Heart right ventricle (tissue), 16 donors: Measurements from ENCODE around the gene SPTAN1. TPM values are rescaled to one million over a fixed set of nuclear protein-coding genes. Genes with fewer than 3 reads are reported as not detected.

ENCODE experiments used
- ATAC-seq, 8 donors: fragments of 200-7000 bp; cut with Tn5 transposase; one replicate each; pipeline ENCODE4 v1.9.1; 2020; ENCODE audit warnings: mild to moderate bottlenecking in 8 of 8, moderate library complexity in 8 of 8, moderate number of reproducible peaks in 1 of 8
- DNase-seq, 2 donors: peaks; one replicate each; pipeline ENCODE4 v3.0.0-alpha.2; 2020
- H3K27ac ChIP-seq, 10 donors: fragments of 200-600 bp; sonication (generic) in 2 of 10; one replicate each; pipeline versions ENCODE4 v1.5.0 to v1.8.0; 2020 to 2022; ENCODE audit warnings: mild to moderate bottlenecking in 3 of 10
- H3K27me3 ChIP-seq, 7 donors: fragments of 200-600 bp; one replicate each; pipeline ENCODE4 v1.8.0; 2021 to 2022; ENCODE audit warnings: mild to moderate bottlenecking in 2 of 7
- H3K36me3 ChIP-seq, 9 donors: fragments of 200-600 bp; sonication (generic) in 1 of 9; one replicate each; pipeline versions ENCODE4 v1.5.0 to v1.8.0; 2020 to 2022; ENCODE audit warnings: mild to moderate bottlenecking in 2 of 9
- H3K4me1 ChIP-seq, 9 donors: fragments of 200-600 bp; sonication (generic) in 1 of 9; one replicate each; pipeline versions ENCODE4 v1.5.0 to v1.8.0; 2020 to 2022; ENCODE audit warnings: mild to moderate bottlenecking in 4 of 9
- H3K4me3 ChIP-seq, 10 donors: fragments of 200-600 bp; sonication (generic) in 2 of 10; one replicate each; pipeline versions ENCODE4 v1.5.0 to v1.8.0; 2020 to 2022; ENCODE audit warnings: mild to moderate bottlenecking in 7 of 10, moderate library complexity in 2 of 10
- H3K9me3 ChIP-seq, 11 donors: fragments of 200-600 bp in 10 of 11; sonication (generic) in 2 of 11; one replicate each; pipeline versions ENCODE4 v1.5.0 to v1.8.0; 2013 to 2022; ENCODE audit warnings: mild to moderate bottlenecking in 2 of 11, control low read depth in 1 of 11, moderate library complexity in 1 of 11
- CTCF ChIP-seq, 9 donors: fragments of 200-600 bp; sonication (generic) in 2 of 9; IDR thresholded peaks; one replicate each; pipeline versions ENCODE4 v1.5.0 to v1.8.0; 2021 to 2022; ENCODE audit warnings: antibody characterized with exemption in 9 of 9, mild to moderate bottlenecking in 5 of 9, moderate library complexity in 1 of 9
- WGBS, 2 donors: extraction: QIAGEN DNeasy Blood & Tissue Kit; methylation state at CpG; one replicate each; pipeline ENCODE4 v1.1.7; 2013; ENCODE audit warnings: inconsistent platforms in 1 of 2; 5-methylcytosine and 5-hydroxymethylcytosine counted together
- intact Hi-C, 10 donors: fragments of 100-400 bp; cut with DNase I; formaldehyde crosslinking; loops; one replicate each; pipeline versions ENCODE4 v1.11.1 to v1.14.2; 2022
- polyA plus RNA-seq, 2 donors: library from polyadenylated mRNA; stranded (reverse); fragments of 200-250 nt; gene quantifications; one replicate each; pipeline ENCODE4 v1.2.3, GENCODE V29; 2013
- total RNA-seq, 10 donors: library from RNA; stranded (reverse); fragmentation: NEBNext Ultra II Directional in 3 of 10; extraction: Animal tissue kit (Norgen Biotek cat#: 25700) in 3 of 10; gene quantifications; one replicate each; pipeline versions ENCODE4 v1.2.1 to v1.2.4, GENCODE V29; 2021 to 2023
- donor health status: Arrhythmogenic right ventricular cardiomyopathy.
- donor health status: ischemic (EF 13 %, LVEDD 7.1; RV severe dilation, severe dysfunction).
- donor health status: healthy with polysubstance abuse.
- donor health status: DM: no; HTN: yes; CAD: no.
- donor health status: DM: no; HTN: no; CAD: no.
- donor health status: ischemic (EF 25% LVEDD 6.9; RV normal size, moderate dysfunction).
- donor health status: ischemic (EF 25% LVEDD 5.7; RV mildly dilated, moderate dysfunction).
- donor health status: healthy.
- donor health status: DM: yes; HTN: yes; CAD: no.
- donor health status: Ischemic cardiomyopathy.
- donor health status: ischemic (EF 35%, LVEDD 5.7; RV mildly dilated, moderate dysfunction).
- donor health status: nonischemic (EF 11% LVEDD 7.7; RV severe dilation, severe dysfunction).
- donor health status: DM: yes; HTN: yes; CAD: no.
- donor health status: PGD.
- donor health status: ischemic (EF 29% LVEDD 5.4; RV normal size, mild dysfunction).
- donor health status: nonischemic (EF 23%, LVEDD 6.1; RV moderate dilation, normal function).

The SPTAN1 gene
- total and polyA plus RNA-seq, 12 donors: 119 to 449 (median 342) TPM

- DNase-seq (no peak), ATAC-seq (no peak)
- Histone ChIP-seq H3K27ac (no peak overlapping the region), H3K27me3 (no peaks in the 10 kb centered on the region), H3K9me3 (no peaks in the 10 kb centered on the region), H3K4me1 (peaks cover 0 to 34% (median 16%) of the 10 kb centered on the region in 9 donors), H3K36me3 (peaks cover 0 to 83% (median 40%) of the 10 kb centered on the region in 9 donors), H3K4me3 (no peak overlapping the region)
- WGBS, 2 donors: 76 to 81% methylated on average over 8 of the region's 8 CpGs
- TF ChIP-seq CTCF (IDR thresholded peaks at IDR 0.05): no peak
- intact Hi-C loops: no loop called here
These were observed 16.2 kb downstream of the SPTAN1 start for GRCh38 chr9:128568470-128569078.

GRCh38 chr9:128575469-128575868 lies 23.1 kb downstream of the SPTAN1 start:
- Histone ChIP-seq H3K27ac (peak overlapping the region in 5 of 10 donors; percentile 5 to 61 (median 49)), H3K9me3 (no peaks in the 10 kb centered on the region), H3K36me3 (peaks cover 17 to 100% (median 72%) of the 10 kb centered on the region in 9 donors), H3K4me3 (no peak overlapping the region), H3K4me1 (peaks cover 0 to 25% (median 13%) of the 10 kb centered on the region in 9 donors), H3K27me3 (no peaks in the 10 kb centered on the region)
- TF ChIP-seq CTCF (IDR thresholded peaks at IDR 0.05): no peak
- WGBS, 2 donors: 47 to 55% methylated on average over 4 of the region's 4 CpGs
- ATAC-seq: peak in 7 of 8 donors; percentile 63 to 90 (median 78)
- intact Hi-C loops: loop anchor here in 1 of 10 donors (10.0 kb wide), 1 partner anchor 61 kb away; no protein-coding TSS in a partner anchor
- peak in 1 of 2 donors; percentile 40 for DNase-seq

GRCh38 chr9:128575916-128576315 lies 23.5 kb downstream of the SPTAN1 start:
- intact Hi-C loops: loop anchor here in 1 of 10 donors (10.0 kb wide), 1 partner anchor 61 kb away; no protein-coding TSS in a partner anchor
- Histone ChIP-seq H3K27ac (peak overlapping the region in 5 of 10 donors; percentile 5 to 61 (median 49)), H3K4me1 (peaks cover 0 to 25% (median 13%) of the 10 kb centered on the region in 9 donors), H3K9me3 (no peaks in the 10 kb centered on the region), H3K36me3 (peaks cover 21 to 100% (median 77%) of the 10 kb centered on the region in 9 donors), H3K27me3 (no peaks in the 10 kb centered on the region), H3K4me3 (no peak overlapping the region)
- no peak for TF ChIP-seq CTCF (IDR thresholded peaks at IDR 0.05)
- 89 to 92% methylated on average over 2 of the region's 2 CpGs for WGBS, 2 donors
- ATAC-seq (no peak), DNase-seq (no peak)

- 92 to 95% methylated on average over 8 of the region's 8 CpGs for WGBS, 2 donors
- H3K36me3 ChIP-seq: peaks cover 24 to 100% (median 90%) of the 10 kb centered on the region in 9 donors
- H3K27ac ChIP-seq: no peak overlapping the region
- ATAC-seq (no peak), DNase-seq (no peak)
- H3K27me3 ChIP-seq: no peaks in the 10 kb centered on the region
- no peak overlapping the region for H3K4me3 ChIP-seq
- TF ChIP-seq CTCF (IDR thresholded peaks at IDR 0.05): no peak
- H3K4me1 ChIP-seq: peaks cover 0 to 25% (median 13%) of the 10 kb centered on the region in 9 donors
- H3K9me3 ChIP-seq: no peaks in the 10 kb centered on the region
- intact Hi-C loops: loop anchor here in 1 of 10 donors (10.0 kb wide), 1 partner anchor 62 kb away; no protein-coding TSS in a partner anchor
These were observed 24.8 kb downstream of the SPTAN1 start for GRCh38 chr9:128577206-128577605.
